ENCODE results near the gene CBX8. TPM values are rescaled to one million over a fixed set of nuclear protein-coding genes. Genes with fewer than 3 reads are reported as not detected.

The CBX8 gene
- total and polyA plus RNA-seq, 2 of the 13 experiments (the other 11 are each of a cell fraction or from before 2014, with no cell fraction given), result 0.34 to 12.6 TPM

DNA sequence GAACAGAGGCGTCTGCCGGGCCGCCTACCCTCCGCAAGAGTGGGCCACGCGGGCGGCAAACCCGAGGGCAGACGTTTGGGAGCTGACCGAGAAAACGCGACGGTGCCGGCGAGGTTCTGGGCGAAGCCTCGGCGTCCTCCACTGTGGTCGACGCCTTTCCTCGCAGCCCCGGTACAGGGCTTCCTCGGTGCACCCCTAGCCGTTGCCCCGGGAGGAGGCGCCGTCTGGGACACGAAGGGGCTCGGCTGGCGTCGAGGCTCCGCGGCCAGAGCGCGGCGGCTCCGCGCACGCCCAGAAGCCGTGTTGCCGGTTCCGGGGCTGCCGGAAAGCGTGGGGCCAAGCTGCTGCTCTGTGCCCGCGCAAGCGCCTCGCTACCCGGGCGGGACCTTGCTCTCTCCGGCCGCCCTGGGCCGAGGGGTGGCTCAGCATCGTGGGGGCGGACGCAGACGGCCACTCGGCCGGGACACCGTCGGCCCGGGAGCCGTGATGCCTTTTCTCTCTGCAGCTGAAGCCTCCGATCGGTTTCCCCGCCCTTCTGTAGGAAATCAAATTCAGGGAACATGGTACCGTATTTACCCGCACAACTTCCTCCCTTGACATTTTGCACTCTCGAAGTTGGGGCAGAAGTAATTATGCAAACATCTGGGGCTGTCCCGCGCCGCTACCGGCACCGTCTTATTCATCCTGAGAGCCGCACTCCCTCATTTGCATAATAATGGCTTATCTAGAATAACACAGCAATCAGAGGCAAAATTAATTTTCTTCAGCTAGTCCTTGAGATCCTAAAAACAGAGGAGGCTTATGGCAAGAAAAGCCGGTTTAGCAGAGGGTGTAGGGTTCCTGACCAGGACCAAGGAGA, 7.3 kb upstream of the CBX8 start (continued):
- TF ChIP-seq TCF12 (IDR thresholded peaks at IDR 0.05), result no peak
- peak; percentile 94 for TF ChIP-seq TCF12 (CRISPR knock-in tag; IDR thresholded peaks at IDR 0.05)
- peak; percentile 47; the same call in 1 of the 2 replicates for TF ChIP-seq ZNF816 (CRISPR knock-in tag; IDR thresholded peaks at IDR 0.05; ENCODE audit: borderline replicate concordance)
- TF ChIP-seq, protein P1, sequence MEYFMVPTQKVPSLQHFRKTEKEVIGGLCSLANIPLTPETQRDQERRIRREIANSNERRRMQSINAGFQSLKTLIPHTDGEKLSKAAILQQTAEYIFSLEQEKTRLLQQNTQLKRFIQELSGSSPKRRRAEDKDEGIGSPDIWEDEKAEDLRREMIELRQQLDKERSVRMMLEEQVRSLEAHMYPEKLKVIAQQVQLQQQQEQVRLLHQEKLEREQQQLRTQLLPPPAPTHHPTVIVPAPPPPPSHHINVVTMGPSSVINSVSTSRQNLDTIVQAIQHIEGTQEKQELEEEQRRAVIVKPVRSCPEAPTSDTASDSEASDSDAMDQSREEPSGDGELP (IDR thresholded peaks at IDR 0.05; ENCODE audit: borderline replicate concordance, low read depth), result no peak
- peak; percentile 61; the same call in 1 of the 2 replicates for TF ChIP-seq ZNF768 (CRISPR knock-in tag; IDR thresholded peaks at IDR 0.05)
- peak; percentile 97; the same call in 1 of the 2 replicates for TF ChIP-seq ZNF552 (CRISPR knock-in tag; IDR thresholded peaks at IDR 0.05; ENCODE audit: borderline replicate concordance)
- TF ChIP-seq NCOA5 (CRISPR knock-in tag; IDR thresholded peaks at IDR 0.05), result no peak
- peak; percentile 96 for TF ChIP-seq IKZF4 (CRISPR knock-in tag; IDR thresholded peaks at IDR 0.05; ENCODE audit: borderline replicate concordance, low read depth, not compliant biosample characterization)
- peak; percentile 82; the same call in 1 of the 2 replicates for TF ChIP-seq ZNF556 (CRISPR knock-in tag; IDR thresholded peaks at IDR 0.05; ENCODE audit: borderline replicate concordance)
- TF ChIP-seq ZNF614 (CRISPR knock-in tag; IDR thresholded peaks at IDR 0.05; ENCODE audit: borderline replicate concordance), result peak; percentile 23; the same call in 1 of the 2 replicates
- no peak for TF ChIP-seq PLRG1 (conservative IDR thresholded peaks at IDR 0.05)
- TF ChIP-seq SYNCRIP (IDR thresholded peaks at IDR 0.05; ENCODE audit: insufficient read depth, low read depth, low read length), result no peak
- peak; percentile 98 for TF ChIP-seq ZNF598 (CRISPR knock-in tag; IDR thresholded peaks at IDR 0.05; ENCODE audit: borderline replicate concordance)
- peak; percentile 53; the same call in 1 of the 2 replicates for TF ChIP-seq SOX5 (CRISPR knock-in tag; IDR thresholded peaks at IDR 0.05; ENCODE audit: borderline replicate concordance)
- TF ChIP-seq KLF6 (CRISPR knock-in tag; IDR thresholded peaks at IDR 0.05), result peak; percentile 95
- no peak for TF ChIP-seq MLLT10 (CRISPR knock-in tag; IDR thresholded peaks at IDR 0.05)
- no peak for TF ChIP-seq ZNF251 (CRISPR knock-in tag; IDR thresholded peaks at IDR 0.05)
- TF ChIP-seq CBX5 (CRISPR knock-in tag; IDR thresholded peaks at IDR 0.05; ENCODE audit: borderline replicate concordance), result 0 out of 2 replicates have a peak, but pooled peaks have one; percentile 22
- peak; percentile 89 for TF ChIP-seq ZFP82 (CRISPR knock-in tag; IDR thresholded peaks at IDR 0.05; ENCODE audit: borderline replicate concordance)
- TF ChIP-seq ZNF878 (CRISPR knock-in tag; IDR thresholded peaks at IDR 0.05), result peak; percentile 96
- TF ChIP-seq, protein P2, sequence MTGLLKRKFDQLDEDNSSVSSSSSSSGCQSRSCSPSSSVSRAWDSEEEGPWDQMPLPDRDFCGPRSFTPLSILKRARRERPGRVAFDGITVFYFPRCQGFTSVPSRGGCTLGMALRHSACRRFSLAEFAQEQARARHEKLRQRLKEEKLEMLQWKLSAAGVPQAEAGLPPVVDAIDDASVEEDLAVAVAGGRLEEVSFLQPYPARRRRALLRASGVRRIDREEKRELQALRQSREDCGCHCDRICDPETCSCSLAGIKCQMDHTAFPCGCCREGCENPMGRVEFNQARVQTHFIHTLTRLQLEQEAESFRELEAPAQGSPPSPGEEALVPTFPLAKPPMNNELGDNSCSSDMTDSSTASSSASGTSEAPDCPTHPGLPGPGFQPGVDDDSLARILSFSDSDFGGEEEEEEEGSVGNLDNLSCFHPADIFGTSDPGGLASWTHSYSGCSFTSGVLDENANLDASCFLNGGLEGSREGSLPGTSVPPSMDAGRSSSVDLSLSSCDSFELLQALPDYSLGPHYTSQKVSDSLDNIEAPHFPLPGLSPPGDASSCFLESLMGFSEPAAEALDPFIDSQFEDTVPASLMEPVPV (CRISPR knock-in tag; IDR thresholded peaks at IDR 0.05), result 0 out of 2 replicates have a peak, but pooled peaks have one; percentile 44
- TF ChIP-seq, protein P3, sequence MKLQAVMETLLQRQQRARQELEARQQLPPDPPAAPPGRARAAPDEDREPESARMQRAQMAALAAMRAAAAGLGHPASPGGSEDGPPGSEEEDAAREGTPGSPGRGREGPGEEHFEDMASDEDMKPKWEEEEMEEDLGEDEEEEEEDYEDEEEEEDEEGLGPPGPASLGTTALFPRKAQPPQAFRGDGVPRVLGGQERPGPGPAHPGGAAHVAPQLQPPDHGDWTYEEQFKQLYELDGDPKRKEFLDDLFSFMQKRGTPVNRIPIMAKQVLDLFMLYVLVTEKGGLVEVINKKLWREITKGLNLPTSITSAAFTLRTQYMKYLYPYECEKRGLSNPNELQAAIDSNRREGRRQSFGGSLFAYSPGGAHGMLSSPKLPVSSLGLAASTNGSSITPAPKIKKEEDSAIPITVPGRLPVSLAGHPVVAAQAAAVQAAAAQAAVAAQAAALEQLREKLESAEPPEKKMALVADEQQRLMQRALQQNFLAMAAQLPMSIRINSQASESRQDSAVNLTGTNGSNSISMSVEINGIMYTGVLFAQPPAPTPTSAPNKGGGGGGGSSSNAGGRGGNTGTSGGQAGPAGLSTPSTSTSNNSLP (IDR thresholded peaks at IDR 0.05; ENCODE audit: low read depth, low read length), result no peak
- TF ChIP-seq POLR2AphosphoS5 (IDR thresholded peaks at IDR 0.05; ENCODE audit: low read depth, low read length), result no peak
- TF ChIP-seq GABPB1 (CRISPR knock-in tag; IDR thresholded peaks at IDR 0.05), result peak; percentile 96
- TF ChIP-seq REXO4 (CRISPR knock-in tag; IDR thresholded peaks at IDR 0.05; ENCODE audit: borderline replicate concordance), result 0 out of 2 replicates have a peak, but pooled peaks have one; percentile 85
- TF ChIP-seq MATR3 (CRISPR knock-in tag; IDR thresholded peaks at IDR 0.05), result no peak
- peak; percentile 78; the same call in 1 of the 2 replicates for TF ChIP-seq ZSCAN12 (CRISPR knock-in tag; IDR thresholded peaks at IDR 0.05)

Measured in HepG2 (cell line).